Endothelial cell of umbilical vein (primary cell): ENCODE results near the gene HOXD10.

Source experiments
- EZH2 ChIP-seq: IDR thresholded peaks from 2 replicates; pipeline ENCODE4 v1.6.1; 2012; ENCODE audit warnings: borderline replicate concordance, low read depth, mild to moderate bottlenecking, moderate library complexity, low read length, inconsistent platforms; ENCODE audit not compliant: severe bottlenecking
- FOS ChIP-seq: IDR thresholded peaks from 2 replicates; pipeline ENCODE4 v1.6.1; 2011; ENCODE audit warnings: mild to moderate bottlenecking, low read length, moderate library complexity, borderline replicate concordance; ENCODE audit not compliant: insufficient read depth
- GATA2 ChIP-seq: IDR thresholded peaks from 2 replicates; pipeline ENCODE4 v1.7.0; 2011; ENCODE audit warnings: low read depth, mild to moderate bottlenecking, moderate library complexity, mixed read lengths, low read length; ENCODE audit not compliant: insufficient read length, insufficient read depth
- JUN ChIP-seq: IDR thresholded peaks from 2 replicates; pipeline ENCODE4 v1.6.1; 2011; ENCODE audit warnings: borderline replicate concordance, low read depth; ENCODE audit not compliant: insufficient read length, insufficient read depth
- MYC ChIP-seq: IDR thresholded peaks from one replicate; pipeline ENCODE4 v1.6.1; 2011; ENCODE audit warnings: mild to moderate bottlenecking, low read depth, low read length
- POLR2A ChIP-seq: IDR thresholded peaks from 2 replicates; pipeline ENCODE4 v1.6.1; 2012; ENCODE audit warnings: low read depth, mild to moderate bottlenecking, control low read depth, low read length
- POLR2AphosphoS5 ChIP-seq: IDR thresholded peaks from 2 replicates; pipeline ENCODE4 v1.6.1; 2012; ENCODE audit warnings: low read depth, mild to moderate bottlenecking, control low read depth, low read length, moderate library complexity; ENCODE audit not compliant: insufficient read depth
- TF ChIP-seq, protein P1 (sequence below), 2 donors: IDR thresholded peaks; 1 replicate in 1 of 2; 2 replicates in 1 of 2; pipeline ENCODE4 v1.5.1; 2011; ENCODE audit warnings: low read length in 2 of 2, mild to moderate bottlenecking in 2 of 2, moderate library complexity in 2 of 2, control low read depth in 1 of 2, inconsistent platforms in 1 of 2, low read depth in 1 of 2; ENCODE audit not compliant: insufficient read depth in 1 of 2; ENCODE audit errors: extremely low read depth in 1 of 2
- TF ChIP-seq, protein P2 (sequence below): IDR thresholded peaks from 2 replicates; pipeline ENCODE4 v1.6.1; 2011; ENCODE audit not compliant: insufficient read depth, insufficient read length

DNA sequence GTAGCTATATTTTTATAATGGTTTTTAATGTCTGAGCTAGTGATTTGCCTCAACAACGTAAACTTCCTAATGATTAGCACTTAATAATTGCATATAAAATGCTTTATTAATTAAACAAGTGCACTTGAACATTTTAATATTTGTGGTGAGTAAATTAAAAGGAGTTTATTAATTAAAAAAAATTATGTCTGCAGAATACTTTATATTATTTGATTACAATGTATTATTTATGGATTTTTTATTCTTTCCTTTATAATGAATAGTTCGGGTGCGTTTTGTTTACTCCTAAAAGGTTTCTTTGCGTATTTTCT lies 15.2 kb downstream of the HOXD10 start:
- TF ChIP-seq, protein P1, sequence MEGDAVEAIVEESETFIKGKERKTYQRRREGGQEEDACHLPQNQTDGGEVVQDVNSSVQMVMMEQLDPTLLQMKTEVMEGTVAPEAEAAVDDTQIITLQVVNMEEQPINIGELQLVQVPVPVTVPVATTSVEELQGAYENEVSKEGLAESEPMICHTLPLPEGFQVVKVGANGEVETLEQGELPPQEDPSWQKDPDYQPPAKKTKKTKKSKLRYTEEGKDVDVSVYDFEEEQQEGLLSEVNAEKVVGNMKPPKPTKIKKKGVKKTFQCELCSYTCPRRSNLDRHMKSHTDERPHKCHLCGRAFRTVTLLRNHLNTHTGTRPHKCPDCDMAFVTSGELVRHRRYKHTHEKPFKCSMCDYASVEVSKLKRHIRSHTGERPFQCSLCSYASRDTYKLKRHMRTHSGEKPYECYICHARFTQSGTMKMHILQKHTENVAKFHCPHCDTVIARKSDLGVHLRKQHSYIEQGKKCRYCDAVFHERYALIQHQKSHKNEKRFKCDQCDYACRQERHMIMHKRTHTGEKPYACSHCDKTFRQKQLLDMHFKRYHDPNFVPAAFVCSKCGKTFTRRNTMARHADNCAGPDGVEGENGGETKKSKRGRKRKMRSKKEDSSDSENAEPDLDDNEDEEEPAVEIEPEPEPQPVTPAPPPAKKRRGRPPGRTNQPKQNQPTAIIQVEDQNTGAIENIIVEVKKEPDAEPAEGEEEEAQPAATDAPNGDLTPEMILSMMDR (IDR thresholded peaks at IDR 0.05; ENCODE audit: extremely low read depth in 1 of 2, insufficient read depth in 1 of 2, low read depth in 1 of 2, low read length in 2 of 2), result no peak
- TF ChIP-seq POLR2A, result no peak
- no peak for TF ChIP-seq POLR2AphosphoS5
- TF ChIP-seq EZH2, result no peak
- TF ChIP-seq, protein P2, sequence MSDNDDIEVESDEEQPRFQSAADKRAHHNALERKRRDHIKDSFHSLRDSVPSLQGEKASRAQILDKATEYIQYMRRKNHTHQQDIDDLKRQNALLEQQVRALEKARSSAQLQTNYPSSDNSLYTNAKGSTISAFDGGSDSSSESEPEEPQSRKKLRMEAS, result no peak
- no peak for TF ChIP-seq MYC
- TF ChIP-seq GATA2, result no peak
- no peak for TF ChIP-seq FOS
- no peak for TF ChIP-seq JUN
